ENCODE measurements around the gene DBI.
"Not testable (repeated sequence)": the region's sequence is repeated elsewhere in the genome, so short reads cannot be mapped to it uniquely, and the experiment has no call there.

Gene DBI

GRCh38 chr2:119393971-119394748, 27.4 kb downstream of the DBI start:
- Histone ChIP-seq H3K4me3 (ENCODE audit: low read length in 2 of 2) (no peak overlapping the region), H3K9ac (ENCODE audit: low read depth in 1 of 2, low read length in 2 of 2) (no peak overlapping the region), H3K27ac (ENCODE audit: low read depth in 2 of 2, low read length in 2 of 2) (no peak overlapping the region)

GRCh38 chr2:119397196-119397595, 30.4 kb downstream of the DBI start:
- no peaks in the 10 kb centered on the region for H3K36me3 ChIP-seq (ENCODE audit: control insufficient read depth in 2 of 2, insufficient read depth in 2 of 2, low read length in 2 of 2)
- H3K27ac ChIP-seq (ENCODE audit: low read depth in 2 of 2, low read length in 2 of 2), result no peak overlapping the region
- H3K4me1 ChIP-seq (ENCODE audit: control insufficient read depth in 2 of 2, insufficient read depth in 2 of 2, low read length in 2 of 2), result no peaks in the 10 kb centered on the region
- H3K9me3 ChIP-seq (ENCODE audit: control insufficient read depth in 2 of 2, low read length in 2 of 2), result no peaks in the 10 kb centered on the region
- no peak overlapping the region for H3K9ac ChIP-seq (ENCODE audit: low read depth in 1 of 2, low read length in 2 of 2)
- H3K4me3 ChIP-seq (ENCODE audit: low read length in 2 of 2), result no peak overlapping the region
- no peaks in the 10 kb centered on the region for H3K27me3 ChIP-seq (ENCODE audit: control insufficient read depth in 2 of 2, insufficient read depth in 2 of 2, low read length in 2 of 2)

More at GRCh38 chr2:119393971-119394748, 27.4 kb downstream of the DBI start:
- H3K4me1 ChIP-seq (ENCODE audit: control insufficient read depth in 2 of 2, insufficient read depth in 2 of 2, low read length in 2 of 2), result no peaks in the 10 kb centered on the region
- H3K36me3 ChIP-seq (ENCODE audit: control insufficient read depth in 2 of 2, insufficient read depth in 2 of 2, low read length in 2 of 2), result no peaks in the 10 kb centered on the region
- no peaks in the 10 kb centered on the region for H3K9me3 ChIP-seq (ENCODE audit: control insufficient read depth in 2 of 2, low read length in 2 of 2)
- no peaks in the 10 kb centered on the region for H3K27me3 ChIP-seq (ENCODE audit: control insufficient read depth in 2 of 2, insufficient read depth in 2 of 2, low read length in 2 of 2)

- H3K4me1 ChIP-seq (ENCODE audit: control insufficient read depth in 2 of 2, insufficient read depth in 2 of 2, low read length in 2 of 2), result peaks cover 10% of the 10 kb centered on the region in 2 donors
- no peaks in the 10 kb centered on the region for H3K9me3 ChIP-seq (ENCODE audit: control insufficient read depth in 2 of 2, low read length in 2 of 2)
- peak overlapping the region; percentile 62 to 77 for H3K27ac ChIP-seq (ENCODE audit: low read depth in 2 of 2, low read length in 2 of 2)
- no peaks in the 10 kb centered on the region for H3K27me3 ChIP-seq (ENCODE audit: control insufficient read depth in 2 of 2, insufficient read depth in 2 of 2, low read length in 2 of 2)
- no peaks in the 10 kb centered on the region for H3K36me3 ChIP-seq (ENCODE audit: control insufficient read depth in 2 of 2, insufficient read depth in 2 of 2, low read length in 2 of 2)
- H3K4me3 ChIP-seq (ENCODE audit: low read length in 2 of 2), result no peak overlapping the region
- H3K9ac ChIP-seq (ENCODE audit: low read depth in 1 of 2, low read length in 2 of 2), result no peak overlapping the region
Measured at GRCh38 chr2:119402106-119402505, 35.3 kb downstream of the DBI start.

GRCh38 chr2:119402645-119403560, 36.1 kb downstream of the DBI start:
- Histone ChIP-seq H3K36me3 (ENCODE audit: control insufficient read depth in 2 of 2, insufficient read depth in 2 of 2, low read length in 2 of 2) (no peaks in the 10 kb centered on the region), H3K27ac (ENCODE audit: low read depth in 2 of 2, low read length in 2 of 2) (peak overlapping the region; percentile 77 to 80), H3K4me3 (ENCODE audit: low read length in 2 of 2) (peak overlapping the region in 1 of 2 donors; percentile 57), H3K9ac (ENCODE audit: low read depth in 1 of 2, low read length in 2 of 2) (no peak overlapping the region), H3K9me3 (ENCODE audit: control insufficient read depth in 2 of 2, low read length in 2 of 2) (no peaks in the 10 kb centered on the region), H3K27me3 (ENCODE audit: control insufficient read depth in 2 of 2, insufficient read depth in 2 of 2, low read length in 2 of 2) (no peaks in the 10 kb centered on the region), H3K4me1 (ENCODE audit: control insufficient read depth in 2 of 2, insufficient read depth in 2 of 2, low read length in 2 of 2) (peaks cover 10 to 12% of the 10 kb centered on the region in 2 donors)

GRCh38 chr2:119403618-119404017, 36.8 kb downstream of the DBI start:
- H3K36me3 ChIP-seq (ENCODE audit: control insufficient read depth in 2 of 2, insufficient read depth in 2 of 2, low read length in 2 of 2); H3K27ac ChIP-seq (ENCODE audit: low read depth in 2 of 2, low read length in 2 of 2); H3K4me3 ChIP-seq (ENCODE audit: low read length in 2 of 2); H3K9ac ChIP-seq (ENCODE audit: low read depth in 1 of 2, low read length in 2 of 2); H3K9me3 ChIP-seq (ENCODE audit: control insufficient read depth in 2 of 2, low read length in 2 of 2); H3K27me3 ChIP-seq (ENCODE audit: control insufficient read depth in 2 of 2, insufficient read depth in 2 of 2, low read length in 2 of 2): not testable (repeated sequence)
- H3K4me1 ChIP-seq (ENCODE audit: control insufficient read depth in 2 of 2, insufficient read depth in 2 of 2, low read length in 2 of 2), result peaks cover 10 to 15% of the 10 kb centered on the region in 2 donors

- H3K4me3 ChIP-seq (ENCODE audit: low read length in 2 of 2), result no peak overlapping the region
Measured at GRCh38 chr2:119405151-119405550, 38.4 kb downstream of the DBI start.

GRCh38 chr2:119407430-119408220, 40.8 kb downstream of the DBI start:
- Histone ChIP-seq H3K9ac (ENCODE audit: low read depth in 1 of 2, low read length in 2 of 2) (no peak overlapping the region), H3K4me3 (ENCODE audit: low read length in 2 of 2) (no peak overlapping the region), H3K27ac (ENCODE audit: low read depth in 2 of 2, low read length in 2 of 2) (no peak overlapping the region)

More at GRCh38 chr2:119405151-119405550, 38.4 kb downstream of the DBI start:
- no peak overlapping the region for H3K9ac ChIP-seq (ENCODE audit: low read depth in 1 of 2, low read length in 2 of 2)
- H3K36me3 ChIP-seq (ENCODE audit: control insufficient read depth in 2 of 2, insufficient read depth in 2 of 2, low read length in 2 of 2), result no peaks in the 10 kb centered on the region
- no peaks in the 10 kb centered on the region for H3K9me3 ChIP-seq (ENCODE audit: control insufficient read depth in 2 of 2, low read length in 2 of 2)
- no peak overlapping the region for H3K27ac ChIP-seq (ENCODE audit: low read depth in 2 of 2, low read length in 2 of 2)
- H3K27me3 ChIP-seq (ENCODE audit: control insufficient read depth in 2 of 2, insufficient read depth in 2 of 2, low read length in 2 of 2), result no peaks in the 10 kb centered on the region
- peaks cover 10 to 15% of the 10 kb centered on the region in 2 donors for H3K4me1 ChIP-seq (ENCODE audit: control insufficient read depth in 2 of 2, insufficient read depth in 2 of 2, low read length in 2 of 2)

GRCh38 chr2:119408221-119408619, 41.4 kb downstream of the DBI start:
- H3K36me3 ChIP-seq (ENCODE audit: control insufficient read depth in 2 of 2, insufficient read depth in 2 of 2, low read length in 2 of 2), result no peaks in the 10 kb centered on the region
- no peaks in the 10 kb centered on the region for H3K9me3 ChIP-seq (ENCODE audit: control insufficient read depth in 2 of 2, low read length in 2 of 2)
- H3K27ac ChIP-seq (ENCODE audit: low read depth in 2 of 2, low read length in 2 of 2), result no peak overlapping the region
- H3K27me3 ChIP-seq (ENCODE audit: control insufficient read depth in 2 of 2, insufficient read depth in 2 of 2, low read length in 2 of 2), result no peaks in the 10 kb centered on the region
- H3K4me3 ChIP-seq (ENCODE audit: low read length in 2 of 2), result no peak overlapping the region
- peaks cover 2 to 7% of the 10 kb centered on the region in 2 donors for H3K4me1 ChIP-seq (ENCODE audit: control insufficient read depth in 2 of 2, insufficient read depth in 2 of 2, low read length in 2 of 2)
- no peak overlapping the region for H3K9ac ChIP-seq (ENCODE audit: low read depth in 1 of 2, low read length in 2 of 2)

More at GRCh38 chr2:119407430-119408220, 40.8 kb downstream of the DBI start:
- Histone ChIP-seq H3K9me3 (ENCODE audit: control insufficient read depth in 2 of 2, low read length in 2 of 2) (no peaks in the 10 kb centered on the region), H3K4me1 (ENCODE audit: control insufficient read depth in 2 of 2, insufficient read depth in 2 of 2, low read length in 2 of 2) (peaks cover 6 to 12% of the 10 kb centered on the region in 2 donors), H3K27me3 (ENCODE audit: control insufficient read depth in 2 of 2, insufficient read depth in 2 of 2, low read length in 2 of 2) (no peaks in the 10 kb centered on the region), H3K36me3 (ENCODE audit: control insufficient read depth in 2 of 2, insufficient read depth in 2 of 2, low read length in 2 of 2) (no peaks in the 10 kb centered on the region)

GRCh38 chr2:119409506-119409905, 42.7 kb downstream of the DBI start:
- no peak overlapping the region for H3K27ac ChIP-seq (ENCODE audit: low read depth in 2 of 2, low read length in 2 of 2)
- H3K36me3 ChIP-seq (ENCODE audit: control insufficient read depth in 2 of 2, insufficient read depth in 2 of 2, low read length in 2 of 2), result no peaks in the 10 kb centered on the region
- no peak overlapping the region for H3K4me3 ChIP-seq (ENCODE audit: low read length in 2 of 2)
- no peaks in the 10 kb centered on the region for H3K9me3 ChIP-seq (ENCODE audit: control insufficient read depth in 2 of 2, low read length in 2 of 2)
- peaks cover 0 to 5% of the 10 kb centered on the region in 2 donors for H3K4me1 ChIP-seq (ENCODE audit: control insufficient read depth in 2 of 2, insufficient read depth in 2 of 2, low read length in 2 of 2)
- no peak overlapping the region for H3K9ac ChIP-seq (ENCODE audit: low read depth in 1 of 2, low read length in 2 of 2)
- H3K27me3 ChIP-seq (ENCODE audit: control insufficient read depth in 2 of 2, insufficient read depth in 2 of 2, low read length in 2 of 2), result no peaks in the 10 kb centered on the region
